NCI-H1105 (cell line): ENCODE results near the gene CLIC3.

Source experiments
- DNase-seq: peaks from one replicate; lab custom pipeline; 2025; lab: John Stamatoyannopoulos, UW

Gene CLIC3

DNA sequence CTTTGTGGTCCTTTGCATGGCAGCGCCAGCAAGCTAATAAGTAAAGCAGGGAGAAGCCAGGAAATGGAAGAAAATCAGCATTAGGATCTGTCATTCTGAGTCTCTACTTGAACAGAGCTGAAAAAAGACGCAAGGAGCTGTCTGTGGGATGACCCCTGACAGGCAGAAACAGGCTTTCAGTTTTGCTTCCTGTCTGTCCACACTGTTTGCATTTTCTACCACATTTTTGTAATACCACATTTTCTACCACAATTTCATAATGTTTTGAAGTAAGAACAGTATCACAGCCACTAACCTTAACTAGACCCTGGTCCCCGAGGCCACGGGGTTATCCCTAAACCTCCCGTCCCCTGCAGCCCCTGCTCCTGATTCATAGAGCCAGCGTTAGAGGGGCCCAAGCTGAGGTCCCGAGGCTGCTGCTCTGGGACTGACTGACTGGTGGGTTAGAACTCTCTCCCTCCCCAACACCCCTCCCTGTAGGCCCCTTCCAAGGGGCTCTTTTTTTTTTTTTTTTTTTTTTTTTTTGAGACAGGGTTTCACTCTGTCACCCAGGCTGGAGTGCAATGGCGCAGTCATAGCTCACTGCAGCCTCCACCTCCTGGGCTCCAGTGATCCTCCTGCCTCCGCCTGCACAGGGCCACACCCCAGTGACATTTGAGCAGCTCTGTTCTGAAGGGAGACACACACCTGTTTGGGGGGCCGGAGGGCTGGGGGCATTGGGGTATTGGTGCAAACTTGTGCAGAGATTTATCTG is 4.0 kb upstream of the CLIC3 start:
- DNase-seq = no peak

DNA sequence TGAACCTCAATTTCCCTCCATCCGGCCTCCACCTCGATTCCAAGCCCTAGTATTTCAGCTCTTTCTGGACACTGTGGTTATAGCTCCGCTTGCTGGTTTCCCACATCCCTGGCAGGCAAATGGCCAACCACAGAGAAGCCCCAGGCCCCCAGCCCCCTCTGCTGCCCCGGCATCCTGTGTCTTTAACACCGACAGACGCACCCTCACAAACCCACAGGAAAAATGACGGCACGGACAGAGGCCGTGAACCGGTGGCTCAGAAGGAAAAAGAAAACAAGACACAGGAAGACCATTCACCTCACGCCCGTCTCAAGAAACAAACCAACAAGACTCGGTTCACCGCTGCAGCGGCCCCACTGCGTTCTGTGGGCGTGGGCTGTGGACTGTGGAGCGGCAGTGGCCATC is 1.5 kb upstream of the CLIC3 start:
- DNase-seq = no peak

DNA sequence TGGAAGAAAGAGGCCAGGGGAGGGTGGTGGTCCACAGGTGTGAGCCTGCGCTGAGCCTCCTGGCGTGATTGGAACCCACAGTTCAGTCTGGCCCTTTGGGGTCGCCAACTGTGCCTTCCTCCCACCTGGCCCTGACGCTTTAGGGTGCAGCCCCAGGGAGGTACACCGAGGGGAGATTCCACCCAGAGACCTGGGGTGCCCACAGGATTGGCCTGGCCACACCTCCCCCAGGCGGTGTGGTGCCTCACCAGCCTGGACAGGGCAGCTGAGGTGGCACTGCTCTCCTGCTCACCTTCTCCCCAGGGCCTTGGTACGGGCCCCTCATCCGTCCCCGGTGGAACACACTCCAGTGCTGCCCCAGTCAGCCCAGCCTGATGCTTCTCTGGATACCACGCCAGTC is 1.0 kb upstream of the CLIC3 start:
- DNase-seq = no peak

DNA sequence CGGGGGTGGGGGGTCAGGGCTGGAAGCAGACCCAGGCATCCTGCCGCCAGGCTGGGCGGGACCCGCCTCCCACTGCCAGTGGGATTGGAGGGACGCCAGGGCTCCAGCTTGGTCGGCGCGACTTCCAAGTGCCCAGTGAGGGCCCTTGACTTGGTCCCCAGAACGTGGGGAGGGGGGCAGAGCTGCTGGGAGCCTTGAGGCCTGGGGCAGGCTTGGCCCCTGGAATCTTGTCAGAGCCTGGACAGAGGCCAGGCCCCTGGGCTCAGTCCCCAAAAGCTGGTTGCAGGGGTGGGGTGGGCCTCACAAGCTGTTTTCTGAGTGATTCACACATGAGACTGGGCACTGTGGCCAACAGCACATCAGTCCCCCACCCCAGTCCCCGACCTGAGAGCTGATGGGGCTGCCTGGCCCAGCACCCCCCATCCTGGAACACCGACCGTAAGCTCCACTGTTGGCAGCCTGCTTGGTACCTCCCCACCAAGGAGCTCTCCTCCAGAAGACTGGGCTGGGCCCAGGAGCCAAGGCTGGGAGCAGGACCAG is 526 bp downstream of the CLIC3 start:
- DNase-seq = no peak

DNA sequence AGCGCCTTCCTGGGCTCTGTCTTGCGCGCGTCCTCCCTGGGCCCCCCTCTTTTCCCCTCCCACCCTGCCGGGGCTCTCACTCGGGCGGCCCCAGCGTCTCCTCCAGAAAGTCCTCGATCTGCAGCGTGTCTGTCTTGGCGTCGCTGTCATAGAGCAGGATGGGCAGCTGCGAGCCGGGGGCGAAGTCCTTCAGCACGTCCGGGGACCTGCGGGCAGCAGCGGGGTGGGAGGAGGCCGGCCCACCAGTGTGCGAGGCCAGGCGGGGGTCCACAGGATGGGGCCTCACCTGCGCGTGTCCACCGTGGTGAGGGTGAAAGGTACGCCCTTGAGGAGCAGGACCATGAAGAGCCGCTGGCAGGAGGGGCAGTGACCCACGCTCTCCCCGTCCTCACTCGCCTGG is 1.0 kb downstream of the CLIC3 start:
- DNase-seq = no peak

DNA sequence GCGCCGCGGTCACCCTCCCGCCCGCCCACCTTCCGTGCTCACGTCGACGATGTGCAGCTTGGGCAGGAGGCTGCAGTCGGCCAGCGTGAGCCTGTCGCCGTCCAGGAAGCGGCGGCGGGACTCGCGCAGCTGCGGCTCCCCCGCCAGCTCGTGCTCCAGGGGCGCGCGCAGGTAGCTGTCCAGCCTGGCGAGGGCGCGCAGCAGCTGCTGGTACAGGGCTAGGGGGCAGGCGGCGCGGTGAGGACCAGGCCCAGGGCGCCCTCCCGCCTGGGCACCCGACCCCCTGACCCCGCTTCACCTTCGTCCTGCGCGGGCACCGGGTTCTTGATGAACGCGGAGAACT is 1.5 kb downstream of the CLIC3 start:
- no peak for DNase-seq

DNA sequence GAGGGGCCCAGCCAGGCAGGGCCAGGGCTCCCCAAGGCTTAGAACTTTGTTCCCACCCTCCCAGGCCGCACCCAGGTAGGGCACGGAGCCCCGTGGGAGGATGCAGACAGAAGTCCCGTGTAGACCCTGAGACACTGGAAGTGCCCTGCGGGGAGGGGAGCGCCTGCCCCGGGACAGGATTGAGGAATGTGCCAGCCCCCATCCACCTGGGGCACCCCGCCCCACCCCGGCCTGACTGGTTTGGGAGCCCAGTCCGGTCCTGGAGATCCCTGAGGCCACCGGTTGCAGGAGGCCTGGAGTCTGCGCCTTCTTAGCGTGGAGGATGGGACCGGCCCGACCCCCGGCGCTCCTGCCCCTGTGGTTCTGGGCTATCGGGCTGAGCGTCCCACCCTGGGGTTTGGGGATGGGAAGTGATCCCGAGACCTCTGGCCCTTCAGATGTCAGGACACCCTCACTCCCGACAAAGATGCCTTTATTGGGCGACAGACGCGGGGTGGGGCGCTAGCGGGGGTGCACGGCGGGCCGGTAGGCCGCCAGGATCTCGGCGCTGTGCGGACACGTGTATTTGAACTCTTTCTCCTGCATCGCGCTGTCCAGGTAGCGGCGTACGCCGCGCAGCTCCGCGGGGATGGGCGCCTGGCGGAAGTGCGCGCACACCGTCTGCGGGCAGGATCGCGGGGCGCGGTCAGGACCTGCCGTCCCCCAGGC is 2.0 kb downstream of the CLIC3 start:
- DNase-seq = no peak

DNA sequence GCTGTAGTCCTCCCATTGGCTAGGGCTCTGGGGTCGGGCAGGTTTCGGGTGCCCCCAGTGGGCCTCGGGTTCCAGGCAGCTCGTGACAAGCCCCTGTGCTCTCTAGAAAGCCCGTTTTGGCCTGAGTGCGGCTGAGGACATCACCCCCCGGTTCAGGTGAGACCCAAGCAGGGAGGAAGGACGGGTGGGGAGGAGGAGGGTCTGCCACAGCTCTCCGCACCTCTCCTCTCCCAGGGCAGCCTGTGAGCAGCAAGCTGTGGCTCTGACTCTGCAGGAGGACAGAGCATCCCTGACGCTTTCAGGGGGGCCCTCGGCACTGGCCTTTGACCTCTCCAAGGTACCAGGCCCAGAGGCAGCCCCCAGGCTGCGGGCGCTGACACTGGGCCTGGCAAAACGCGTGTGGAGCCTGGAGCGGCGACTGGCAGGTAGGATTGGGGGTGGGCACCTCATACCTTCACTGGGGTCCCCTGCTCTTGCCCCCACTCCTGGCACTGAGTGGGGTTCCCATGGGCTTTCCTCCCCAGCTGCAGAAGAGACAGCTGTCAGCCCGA is 3.5 kb downstream of the CLIC3 start:
- no peak for DNase-seq

DNA sequence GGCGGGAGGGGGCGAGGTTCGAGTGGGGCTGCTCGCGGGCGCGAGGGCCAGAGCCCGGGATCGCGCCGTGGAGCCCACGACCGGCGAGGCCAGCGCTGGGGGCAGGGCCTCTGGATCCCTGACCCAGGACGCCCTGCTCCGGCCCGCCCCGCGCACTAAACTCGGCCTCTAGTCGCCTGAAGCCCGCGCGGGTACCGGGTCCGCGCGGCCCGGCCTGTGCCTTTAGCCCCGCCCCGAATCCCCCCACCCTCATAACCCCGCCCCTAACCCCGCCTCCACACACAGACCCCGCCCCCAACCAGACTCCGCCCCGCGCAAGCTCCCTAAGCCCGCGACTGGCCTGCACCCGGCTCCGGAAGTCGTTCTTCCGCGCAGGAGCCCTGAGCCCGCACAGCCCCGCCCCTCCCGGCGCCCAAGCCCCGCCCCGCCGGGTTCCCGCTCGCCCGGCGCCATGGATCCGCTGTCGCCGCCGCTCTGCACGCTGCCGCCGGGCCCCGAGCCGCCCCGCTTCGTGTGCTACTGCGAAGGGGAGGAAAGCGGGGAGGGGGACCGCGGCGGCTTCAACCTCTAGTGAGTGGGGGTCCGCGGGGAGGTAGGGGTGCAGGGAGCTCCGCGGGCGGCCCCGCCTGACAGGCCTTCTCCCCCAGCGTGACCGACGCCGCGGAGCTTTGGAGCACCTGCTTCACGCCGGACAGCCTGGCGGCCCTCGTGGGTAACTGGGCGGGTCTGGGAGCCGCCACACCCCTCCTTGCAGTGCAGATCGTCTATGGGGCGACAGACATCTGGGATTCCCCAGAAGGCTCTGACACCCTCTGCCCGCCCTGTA is 4.2 kb downstream of the CLIC3 start, which contains the start of gene PAXX:
Gene PAXX (plus strand): TSS at position 430 of the 826 bp plus-strand sequence. CDS start 22 bp downstream, at position 452.
- DNase-seq = peak; percentile 72

DNA sequence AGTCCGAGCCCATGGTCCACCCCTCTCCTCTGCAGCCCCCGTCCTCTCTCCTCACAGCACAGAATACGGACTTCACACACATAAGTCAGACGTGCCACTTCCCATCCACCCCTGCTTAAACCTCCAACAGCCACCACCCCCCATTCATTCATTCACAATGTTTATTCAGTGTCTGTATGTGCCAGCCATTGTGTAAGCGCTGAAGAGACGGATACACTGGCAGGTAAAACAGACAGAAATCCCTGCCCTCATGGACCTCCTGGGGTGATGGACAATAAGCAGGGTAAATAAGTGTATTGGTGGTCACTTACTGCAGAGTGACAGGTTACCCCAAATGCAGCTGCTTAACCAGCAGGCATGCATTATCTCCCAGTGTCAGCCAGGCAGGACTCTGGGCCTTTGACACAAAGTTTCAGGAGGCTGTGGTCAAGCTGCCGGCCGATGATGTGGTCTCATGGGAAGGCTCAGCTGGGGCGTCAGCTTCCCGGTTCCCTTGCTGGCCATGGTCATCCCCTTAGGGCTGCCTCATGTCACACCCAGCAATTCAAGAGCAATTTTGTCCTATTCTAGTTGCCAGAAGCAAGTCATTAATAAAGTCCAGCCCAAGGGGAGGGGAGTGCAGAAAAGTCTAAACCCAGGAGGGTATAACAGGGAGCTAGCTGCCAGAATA is 6.0 kb downstream of the CLIC3 start:
- no peak for DNase-seq

DNA sequence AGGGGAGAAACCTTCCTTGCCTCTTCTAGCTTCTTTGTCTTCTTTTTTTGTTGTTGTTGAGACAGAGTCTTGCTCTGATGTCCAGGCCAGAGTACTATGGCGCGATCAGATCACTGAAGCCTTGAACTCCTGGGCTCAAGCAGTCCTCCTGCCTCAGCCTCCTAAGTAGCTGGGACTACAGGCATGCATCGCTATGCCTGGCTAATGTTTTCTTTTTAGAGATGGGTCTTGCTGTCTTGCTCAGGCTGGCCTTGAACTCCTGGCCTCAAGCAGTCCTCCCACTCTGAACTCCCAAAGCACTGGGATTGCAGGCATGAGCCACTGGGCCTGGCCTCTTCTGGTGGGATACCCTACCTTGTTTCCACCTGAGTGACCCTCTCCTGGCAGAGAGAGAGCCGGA is 7.5 kb downstream of the CLIC3 start:
- no peak for DNase-seq

DNA sequence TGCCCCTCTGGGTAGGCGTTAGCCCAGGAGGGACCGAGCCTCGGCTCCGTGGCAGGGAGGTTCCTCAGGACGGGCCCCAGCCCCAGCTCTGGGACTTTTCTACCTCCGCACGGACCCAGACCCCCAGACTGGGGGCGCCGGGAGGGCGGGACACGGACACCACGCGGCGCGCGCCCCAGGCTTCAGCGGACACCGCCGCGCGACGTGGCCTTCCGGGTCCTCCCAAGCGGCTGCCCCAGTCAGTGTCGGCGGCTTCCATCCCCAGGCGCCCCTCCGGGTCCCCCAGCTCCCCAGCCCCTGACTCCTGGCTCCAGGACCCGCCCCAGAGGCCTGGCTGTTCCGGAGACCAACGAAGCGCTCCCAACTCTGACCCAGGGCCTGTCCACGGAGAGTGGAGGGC is 10.5 kb downstream of the CLIC3 start:
- DNase-seq = no peak

DNA sequence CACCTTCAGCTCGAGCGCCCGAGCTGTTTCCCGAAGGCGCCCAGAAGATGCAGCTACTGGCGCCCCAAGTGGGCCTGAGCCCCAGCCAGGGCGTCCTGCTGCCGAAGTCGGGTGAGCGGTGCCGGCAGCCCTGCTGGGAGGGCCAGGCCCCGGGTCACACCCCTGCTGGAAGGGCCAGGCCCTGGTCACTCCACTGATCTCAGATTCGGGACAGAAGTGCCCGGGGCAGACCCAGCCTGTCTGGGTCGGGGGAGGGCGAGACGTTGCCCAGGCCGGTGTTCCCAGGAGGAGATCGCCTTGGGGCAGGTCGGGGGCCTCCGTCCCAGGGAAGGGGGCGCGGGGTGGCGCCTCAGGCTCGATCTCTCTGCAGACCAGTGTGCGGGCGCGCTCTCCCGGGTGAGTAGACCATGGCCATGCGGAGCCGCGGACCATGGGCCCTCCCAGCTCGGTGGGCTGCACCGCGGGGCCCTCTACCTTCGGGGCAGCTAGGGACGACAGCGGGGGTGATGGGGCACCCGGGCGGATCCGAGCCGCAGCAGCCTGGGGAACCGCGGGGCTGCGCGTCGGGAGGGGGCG is 11.3 kb downstream of the CLIC3 start:
- no peak for DNase-seq

DNA sequence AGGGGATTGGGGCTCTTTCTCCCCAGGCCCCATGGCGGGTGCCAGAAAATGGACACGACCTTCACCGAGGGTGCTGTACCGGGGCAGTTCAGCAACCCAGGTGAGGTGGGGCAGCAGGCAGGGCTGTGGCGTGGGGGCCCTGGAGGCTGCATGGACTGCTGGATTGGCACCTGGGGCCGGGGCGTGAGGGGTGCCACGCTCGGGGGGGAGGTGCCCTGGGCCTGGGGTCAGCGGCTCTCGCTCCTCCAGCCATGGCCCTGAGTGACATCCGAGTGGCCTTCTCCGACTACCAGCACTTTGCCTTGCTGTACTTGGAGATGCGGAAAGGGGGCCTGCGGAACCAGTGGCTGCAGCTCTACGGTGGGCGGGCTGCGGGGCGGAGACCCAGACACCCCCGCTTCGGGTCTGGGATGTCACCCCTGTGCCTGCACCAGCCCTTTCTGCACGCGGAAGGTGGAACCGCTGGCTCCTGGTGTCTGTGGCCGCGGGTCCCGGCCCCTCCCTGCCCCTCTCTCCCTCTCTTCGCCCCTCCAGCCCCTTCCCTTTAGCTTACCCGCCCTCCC is 11.8 kb downstream of the CLIC3 start:
- no peak for DNase-seq

DNA sequence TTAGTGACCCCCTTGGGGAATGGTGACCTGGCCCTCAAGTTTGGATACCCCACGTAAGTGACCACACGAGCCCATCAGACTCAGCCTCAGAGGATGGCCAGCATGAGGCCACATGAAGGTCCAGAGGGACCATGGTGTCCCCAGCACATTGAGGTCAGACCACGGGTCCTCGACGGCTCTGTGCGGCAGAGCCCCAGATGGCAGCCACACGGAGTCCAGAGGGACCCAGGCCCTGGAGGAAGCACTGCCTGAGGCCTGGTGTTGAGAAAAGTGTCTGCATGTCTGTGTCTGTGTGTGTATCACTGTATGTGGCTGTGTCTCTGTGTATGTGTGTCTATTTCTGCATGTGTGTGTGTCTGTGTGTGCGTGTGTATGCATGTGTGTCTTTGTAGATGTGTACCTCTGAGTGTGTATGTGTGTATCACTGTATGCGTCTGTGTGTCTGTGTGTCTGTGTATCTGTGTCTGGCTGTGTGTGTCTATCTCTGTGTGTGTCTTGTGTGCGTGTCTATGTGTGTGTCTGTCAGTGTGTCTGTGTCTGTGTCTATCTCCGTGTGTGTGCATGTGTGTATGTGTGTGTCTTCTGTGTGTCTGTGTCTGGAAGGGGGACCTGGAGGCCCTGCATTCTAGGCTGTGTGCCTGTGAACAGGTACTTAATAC is 12.6 kb downstream of the CLIC3 start:
- DNase-seq = no peak

DNA sequence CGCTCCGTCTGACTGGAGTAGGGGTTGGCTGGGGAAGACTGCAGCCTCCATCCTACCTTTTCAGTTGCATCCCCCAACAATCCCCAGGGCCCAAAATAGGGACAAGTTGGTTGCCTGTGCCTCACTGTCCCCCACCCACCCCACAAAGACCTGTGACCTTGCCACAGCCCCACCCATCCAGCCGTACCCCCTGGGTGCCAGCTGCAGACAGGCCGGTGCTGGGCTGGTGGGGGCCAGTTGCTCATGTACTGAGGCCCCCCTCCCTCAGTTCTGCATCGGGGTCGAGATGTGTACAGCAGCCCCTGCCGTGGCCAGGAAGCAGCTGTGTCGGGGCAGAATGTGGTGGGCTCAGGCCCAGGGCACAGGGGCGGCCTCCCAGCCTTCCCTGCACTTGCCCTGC is 13.2 kb downstream of the CLIC3 start:
- no peak for DNase-seq

DNA sequence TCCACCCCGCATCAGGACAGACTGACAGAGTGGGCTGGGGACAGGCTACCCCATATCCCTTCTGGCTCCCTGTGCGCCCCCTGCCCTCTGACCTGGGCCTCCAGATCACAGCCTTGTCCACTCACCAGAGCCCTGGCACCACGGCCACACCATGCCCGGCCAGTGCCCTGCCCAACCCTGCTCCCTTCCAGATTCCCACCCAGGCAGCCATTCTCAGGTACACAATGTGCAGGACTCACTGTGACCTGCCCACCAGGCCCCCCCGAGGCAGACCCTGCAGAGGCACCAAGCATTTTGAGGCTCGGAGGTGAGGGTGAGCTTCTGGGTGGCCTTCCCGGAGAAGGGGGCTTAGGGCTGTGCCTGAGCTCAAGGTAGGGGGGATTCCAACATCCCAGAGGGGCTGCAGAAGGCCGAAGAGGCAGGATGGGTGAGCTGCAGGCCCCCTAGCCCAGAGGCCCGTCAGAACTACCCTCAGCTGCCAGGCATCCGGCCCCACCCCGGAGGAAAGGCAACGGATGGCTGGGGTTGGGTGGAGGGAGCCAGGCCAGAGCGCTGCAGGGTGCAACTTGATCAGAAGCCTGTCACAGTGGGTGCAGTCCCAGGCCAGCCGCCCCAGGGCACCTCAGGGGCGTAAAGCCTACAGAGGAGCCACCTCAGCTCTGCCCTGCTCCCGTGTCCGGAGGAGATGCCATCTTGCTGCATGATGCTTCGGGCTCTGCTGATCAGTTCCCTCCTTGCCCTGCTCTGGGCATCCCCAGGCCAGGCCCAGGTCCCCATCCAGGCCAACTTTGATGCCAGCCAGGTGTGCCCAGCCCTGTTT is 13.9 kb downstream of the CLIC3 start, which contains the start of gene LCNL1:
Gene LCNL1 (plus strand): TSS at position 762 of the 820 bp plus-strand sequence. CDS start 594 bp downstream, outside the sequence.
- no peak for DNase-seq

DNA sequence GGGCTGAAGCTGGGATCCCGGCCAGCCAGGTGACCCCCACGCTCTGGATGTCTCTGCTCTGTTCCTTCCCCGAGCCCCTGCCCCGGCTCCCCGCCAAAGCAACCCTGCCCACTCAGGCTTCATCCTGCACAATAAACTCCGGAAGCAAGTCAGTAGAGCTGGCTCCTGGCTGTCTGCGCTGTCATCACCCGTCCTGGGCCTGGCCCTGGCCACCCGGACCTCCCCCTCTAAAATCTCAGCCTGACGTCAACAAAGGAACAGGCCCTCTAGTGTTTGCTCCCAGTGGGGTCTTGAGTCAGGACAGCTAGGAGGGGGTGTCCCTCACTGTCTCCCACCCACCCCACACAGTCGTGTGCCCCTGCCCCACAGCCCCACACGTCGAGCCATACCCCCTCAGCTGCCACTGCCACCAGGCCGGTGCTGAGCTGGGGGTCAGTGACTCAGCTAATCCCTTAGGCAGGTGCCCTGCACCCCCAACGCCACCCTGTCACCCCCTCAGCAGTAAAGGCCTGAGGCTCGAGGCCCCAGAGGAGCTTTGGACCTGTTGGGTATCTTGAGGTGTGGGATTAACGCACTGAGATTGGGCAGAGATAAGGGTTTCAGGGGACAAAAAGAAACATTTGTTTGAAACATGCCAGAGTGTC is 14.7 kb downstream of the CLIC3 start:
- no peak for DNase-seq
